GM18867 (cell line): ENCODE measurements around the gene GRIN3B.
A peak's percentile ranks its signal among the peaks of the same experiment; 100 is the strongest.

Experiments used
- ATAC-seq: cut with Tn5 transposase; IDR thresholded peaks from one replicate; pipeline ENCODE4 v1.9.1; 2021; ENCODE audit warnings: mild to moderate bottlenecking, moderate library complexity; ENCODE audit not compliant: unreplicated experiment

The GRIN3B gene

GRCh38 chr19:1039646-1040475 is 39.6 kb downstream of the GRIN3B start, which contains the start of gene ABCA7:
Gene ABCA7 (plus strand): TSS chr19:1040107. CDS start chr19:1041362, 1,255 bp downstream.
- ATAC-seq, result peak; percentile 66

GRCh38 chr19:1040476-1041271 is 40.5 kb downstream of the GRIN3B start:
- ATAC-seq, result peak; percentile 52

GRCh38 chr19:1041272-1041834 is 41.1 kb downstream of the GRIN3B start:
- no peak for ATAC-seq

- no peak for ATAC-seq
Observed at GRCh38 chr19:1041835-1042685, 41.8 kb downstream of the GRIN3B start.

- no peak for ATAC-seq
Observed at GRCh38 chr19:1042689-1043511, 42.7 kb downstream of the GRIN3B start.

GRCh38 chr19:1045247-1045603 is 45.0 kb downstream of the GRIN3B start:
- ATAC-seq, result no peak

GRCh38 chr19:1046117-1046626 is 46.0 kb downstream of the GRIN3B start:
- no peak for ATAC-seq

- no peak for ATAC-seq
Observed at GRCh38 chr19:1046836-1047695, 46.8 kb downstream of the GRIN3B start.

- ATAC-seq, result no peak
Observed at GRCh38 chr19:1047696-1048147, 47.5 kb downstream of the GRIN3B start.

GRCh38 chr19:1049106-1049505 is 48.9 kb downstream of the GRIN3B start:
- no peak for ATAC-seq

- no peak for ATAC-seq
Observed at GRCh38 chr19:1049800-1050199, 49.6 kb downstream of the GRIN3B start.

GRCh38 chr19:1050989-1051788 is 51.0 kb downstream of the GRIN3B start:
- ATAC-seq, result no peak

- no peak for ATAC-seq
Observed at GRCh38 chr19:1051791-1052190, 51.6 kb downstream of the GRIN3B start.

GRCh38 chr19:1052349-1052975 is 52.2 kb downstream of the GRIN3B start:
- no peak for ATAC-seq

- no peak for ATAC-seq
Observed at GRCh38 chr19:1053176-1054101, 53.2 kb downstream of the GRIN3B start.
